ENCODE results near the gene C16orf89. TPM values are rescaled to one million over a fixed set of nuclear protein-coding genes. Genes with fewer than 3 reads are reported as not detected.
"Not testable (repeated sequence)": the region's sequence is repeated elsewhere in the genome, so short reads cannot be mapped to it uniquely, and the experiment has no call there.

C16orf89 gene
- total and polyA plus RNA-seq, 2 donors (not counting 1 experiment from before 2014, with no cell fraction given) = not detected

DNA sequence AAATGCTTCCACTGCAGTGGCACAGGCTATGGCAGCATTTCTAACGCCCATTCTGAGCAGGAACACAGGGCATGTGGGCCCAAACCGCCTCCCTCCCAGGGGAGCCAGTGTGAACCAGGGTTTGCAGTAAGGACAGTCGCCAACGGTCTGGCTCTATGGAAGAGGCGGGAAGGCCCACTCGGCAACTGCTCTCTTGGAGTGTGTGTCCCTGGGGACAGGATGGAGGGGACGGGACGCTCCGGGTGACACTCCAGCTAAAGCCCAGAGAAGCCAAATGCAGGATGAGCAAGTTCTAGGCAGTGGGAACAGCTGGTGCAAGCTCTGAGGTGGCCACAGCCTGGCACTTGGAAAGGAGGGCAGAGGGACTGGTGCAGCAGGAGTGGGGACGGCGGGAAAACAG lies 28.0 kb upstream of the C16orf89 start:
- WGBS (ENCODE audit: insufficient coverage) = 91% methylated on average over 9 of the region's 11 CpGs
- intact Hi-C loops (cut with micrococcal nuclease); H2AFZ ChIP-seq (ENCODE audit: insufficient read depth, low read depth, low read length, poor library complexity, severe bottlenecking); ATAC-seq (ENCODE audit: low read depth); H3K79me2 ChIP-seq (ENCODE audit: control insufficient read depth, insufficient read depth, low read length); H3K27me3 Mint-ChIP-seq; H3K9ac ChIP-seq (ENCODE audit: low read length); H3K27me3 ChIP-seq (replicated peaks in 1 of 4; ENCODE audit: control extremely low read depth in 1 of 4, control insufficient read depth in 3 of 4, insufficient read depth in 4 of 4, low read length in 3 of 4); H3K4me2 ChIP-seq (replicated peaks; ENCODE audit: low read depth, low read length, poor library complexity, severe bottlenecking); H3K9me3 Mint-ChIP-seq (ENCODE audit: insufficient read depth); H3K27ac ChIP-seq (ENCODE audit: low read length in 2 of 2); H4K20me1 ChIP-seq (ENCODE audit: control insufficient read depth, insufficient read depth, low read length, poor library complexity, severe bottlenecking); H3K4me1 ChIP-seq (ENCODE audit: control insufficient read depth in 2 of 2, insufficient read depth in 2 of 2, low read length in 2 of 2); H3K36me3 ChIP-seq (replicated peaks in 1 of 2; ENCODE audit: control extremely low read depth in 1 of 2, control insufficient read depth in 1 of 2, extremely low read depth in 1 of 2, insufficient read depth in 2 of 2, low read length in 1 of 2); POLR2A ChIA-PET; H3K9me3 ChIP-seq (ENCODE audit: control extremely low read depth in 1 of 3, control insufficient read depth in 2 of 3, insufficient read depth in 1 of 3, low read length in 2 of 3); DNase-seq; H3K4me3 Mint-ChIP-seq; H3K27ac Mint-ChIP-seq; H3K4me3 ChIP-seq (ENCODE audit: control extremely low read depth in 1 of 5, extremely low read depth in 1 of 5, insufficient read depth in 1 of 5, low read depth in 2 of 5, low read length in 4 of 5): not testable (repeated sequence)
- peaks cover 15% of the 10 kb centered on the region for H3K4me1 Mint-ChIP-seq
- CTCF ChIA-PET = interaction anchor here (1.4 to 2.5 kb wide), 2 partner anchors 18 to 37 kb away, joined by 4 to 10 read pairs; no protein-coding TSS in a partner anchor

DNA sequence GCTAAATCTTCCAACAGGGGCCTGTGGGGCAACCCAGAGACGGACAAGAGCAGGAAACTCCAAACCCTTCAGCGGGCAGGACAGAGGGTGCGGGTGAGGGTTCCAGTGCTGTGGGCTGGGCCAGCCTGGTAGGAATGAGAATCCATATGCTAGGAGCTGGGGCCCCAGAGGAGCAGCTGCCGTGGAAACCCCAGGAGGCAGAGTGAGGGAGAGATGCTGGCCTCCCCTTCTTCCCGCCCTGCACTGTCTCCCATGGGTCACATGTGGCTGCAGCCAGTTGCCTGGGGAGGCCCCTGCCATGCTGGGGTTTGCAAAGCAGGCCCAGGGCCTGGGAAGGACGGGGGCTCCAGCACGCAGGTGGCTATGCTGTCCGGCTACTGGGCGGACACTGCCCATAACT lies 27.3 kb upstream of the C16orf89 start:
- H3K9me3 ChIP-seq (ENCODE audit: control extremely low read depth in 1 of 3, control insufficient read depth in 2 of 3, insufficient read depth in 1 of 3, low read length in 2 of 3); H3K9ac ChIP-seq (ENCODE audit: low read length); DNase-seq; intact Hi-C loops (cut with micrococcal nuclease); H3K27ac ChIP-seq (ENCODE audit: low read length in 2 of 2); H3K9me3 Mint-ChIP-seq (ENCODE audit: insufficient read depth); H3K79me2 ChIP-seq (ENCODE audit: control insufficient read depth, insufficient read depth, low read length); H3K27ac Mint-ChIP-seq; H3K36me3 ChIP-seq (replicated peaks in 1 of 2; ENCODE audit: control extremely low read depth in 1 of 2, control insufficient read depth in 1 of 2, extremely low read depth in 1 of 2, insufficient read depth in 2 of 2, low read length in 1 of 2); H3K4me3 Mint-ChIP-seq; H3K27me3 Mint-ChIP-seq; H2AFZ ChIP-seq (ENCODE audit: insufficient read depth, low read depth, low read length, poor library complexity, severe bottlenecking); H3K4me3 ChIP-seq (ENCODE audit: control extremely low read depth in 1 of 5, extremely low read depth in 1 of 5, insufficient read depth in 1 of 5, low read depth in 2 of 5, low read length in 4 of 5); POLR2A ChIA-PET; ATAC-seq (ENCODE audit: low read depth); H4K20me1 ChIP-seq (ENCODE audit: control insufficient read depth, insufficient read depth, low read length, poor library complexity, severe bottlenecking); H3K27me3 ChIP-seq (replicated peaks in 1 of 4; ENCODE audit: control extremely low read depth in 1 of 4, control insufficient read depth in 3 of 4, insufficient read depth in 4 of 4, low read length in 3 of 4); H3K4me2 ChIP-seq (replicated peaks; ENCODE audit: low read depth, low read length, poor library complexity, severe bottlenecking); H3K4me1 ChIP-seq (ENCODE audit: control insufficient read depth in 2 of 2, insufficient read depth in 2 of 2, low read length in 2 of 2): not testable (repeated sequence)
- WGBS (ENCODE audit: insufficient coverage) = 100% methylated on average over 3 of the region's 9 CpGs
- peaks cover 14% of the 10 kb centered on the region for H3K4me1 Mint-ChIP-seq
- CTCF ChIA-PET = interaction anchor here (1.0 to 2.5 kb wide), 6 partner anchors 9 to 477 kb away, joined by 3 to 10 read pairs (median 4); no protein-coding TSS in a partner anchor

DNA sequence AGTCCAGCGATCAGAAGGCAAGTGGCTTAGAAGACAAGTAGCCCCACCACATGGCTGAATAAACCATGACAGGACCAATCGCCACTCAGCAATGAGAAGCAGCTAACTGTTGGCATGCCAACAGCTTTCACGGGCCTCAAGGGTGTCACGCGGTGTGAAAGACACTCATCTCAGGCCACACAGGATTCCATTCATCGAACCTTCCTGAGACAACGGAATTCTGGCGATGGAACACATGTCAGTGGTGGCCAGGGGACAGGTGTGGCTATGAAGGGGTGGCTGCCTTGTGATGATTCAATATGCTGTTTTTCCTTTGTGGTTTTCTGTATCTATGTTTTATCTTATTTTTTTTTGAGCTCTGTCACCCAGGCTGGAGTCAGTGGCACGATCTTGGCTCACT lies 24.8 kb upstream of the C16orf89 start:
- H3K9me3 Mint-ChIP-seq (ENCODE audit: insufficient read depth); ATAC-seq (ENCODE audit: low read depth); H4K20me1 ChIP-seq (ENCODE audit: control insufficient read depth, insufficient read depth, low read length, poor library complexity, severe bottlenecking); H3K4me3 Mint-ChIP-seq; H3K27me3 Mint-ChIP-seq; H3K27ac ChIP-seq (ENCODE audit: low read length in 2 of 2); H3K9me3 ChIP-seq (ENCODE audit: control extremely low read depth in 1 of 3, control insufficient read depth in 2 of 3, insufficient read depth in 1 of 3, low read length in 2 of 3); H3K27me3 ChIP-seq (replicated peaks in 1 of 4; ENCODE audit: control extremely low read depth in 1 of 4, control insufficient read depth in 3 of 4, insufficient read depth in 4 of 4, low read length in 3 of 4); H3K27ac Mint-ChIP-seq; H3K4me1 ChIP-seq (ENCODE audit: control insufficient read depth in 2 of 2, insufficient read depth in 2 of 2, low read length in 2 of 2); POLR2A ChIA-PET; H3K4me2 ChIP-seq (replicated peaks; ENCODE audit: low read depth, low read length, poor library complexity, severe bottlenecking); H3K36me3 ChIP-seq (replicated peaks in 1 of 2; ENCODE audit: control extremely low read depth in 1 of 2, control insufficient read depth in 1 of 2, extremely low read depth in 1 of 2, insufficient read depth in 2 of 2, low read length in 1 of 2); H3K9ac ChIP-seq (ENCODE audit: low read length); H2AFZ ChIP-seq (ENCODE audit: insufficient read depth, low read depth, low read length, poor library complexity, severe bottlenecking); DNase-seq; intact Hi-C loops (cut with micrococcal nuclease); H3K4me1 Mint-ChIP-seq; H3K4me3 ChIP-seq (ENCODE audit: control extremely low read depth in 1 of 5, extremely low read depth in 1 of 5, insufficient read depth in 1 of 5, low read depth in 2 of 5, low read length in 4 of 5); H3K79me2 ChIP-seq (ENCODE audit: control insufficient read depth, insufficient read depth, low read length): not testable (repeated sequence)
- 99% methylated on average over 7 of the region's 9 CpGs for WGBS (ENCODE audit: insufficient coverage)
- CTCF ChIA-PET = interaction anchor here (2.1 kb wide), 1 partner anchor 9 kb away, joined by 9 read pairs; no protein-coding TSS in a partner anchor

DNA sequence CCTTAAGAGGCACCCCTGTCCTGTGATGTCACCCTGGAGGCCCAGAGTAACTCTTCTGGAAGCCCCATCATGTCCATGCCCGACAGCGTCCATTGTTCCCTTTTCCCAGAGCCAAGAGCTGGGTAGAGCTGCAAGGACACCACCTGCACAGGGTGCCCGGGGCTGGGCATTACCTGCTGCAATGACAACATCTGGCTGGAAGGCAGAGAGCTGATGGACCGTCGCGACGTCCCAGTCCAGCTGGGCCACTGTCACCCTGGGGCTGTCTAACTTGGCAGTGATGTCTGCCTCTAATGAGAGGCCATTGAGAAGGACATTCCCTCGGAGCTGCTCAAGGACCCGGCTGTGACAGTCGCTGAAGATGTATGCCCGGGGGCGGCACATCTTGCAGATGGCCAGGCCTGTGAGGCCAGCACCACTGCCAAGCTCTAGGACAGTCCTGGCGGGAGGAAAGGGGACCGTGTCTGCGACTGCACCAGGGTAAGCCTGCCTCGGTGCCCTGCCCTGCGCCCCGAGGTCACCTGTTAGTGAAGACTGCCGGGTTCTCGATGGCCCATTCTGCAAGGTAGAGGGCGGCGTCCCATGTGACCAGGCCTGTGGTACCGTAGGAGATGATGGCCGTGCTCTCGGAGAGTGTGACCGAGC lies 24.3 kb upstream of the C16orf89 start:
- H3K27me3 Mint-ChIP-seq; intact Hi-C loops (cut with micrococcal nuclease); H3K27ac ChIP-seq (ENCODE audit: low read length in 2 of 2); H3K79me2 ChIP-seq (ENCODE audit: control insufficient read depth, insufficient read depth, low read length); ATAC-seq (ENCODE audit: low read depth); H3K4me3 ChIP-seq (ENCODE audit: control extremely low read depth in 1 of 5, extremely low read depth in 1 of 5, insufficient read depth in 1 of 5, low read depth in 2 of 5, low read length in 4 of 5); H3K9me3 Mint-ChIP-seq (ENCODE audit: insufficient read depth); H3K4me1 Mint-ChIP-seq; H3K4me3 Mint-ChIP-seq; H3K9ac ChIP-seq (ENCODE audit: low read length); H3K27ac Mint-ChIP-seq; H3K4me2 ChIP-seq (replicated peaks; ENCODE audit: low read depth, low read length, poor library complexity, severe bottlenecking); POLR2A ChIA-PET; H4K20me1 ChIP-seq (ENCODE audit: control insufficient read depth, insufficient read depth, low read length, poor library complexity, severe bottlenecking); H2AFZ ChIP-seq (ENCODE audit: insufficient read depth, low read depth, low read length, poor library complexity, severe bottlenecking); H3K9me3 ChIP-seq (ENCODE audit: control extremely low read depth in 1 of 3, control insufficient read depth in 2 of 3, insufficient read depth in 1 of 3, low read length in 2 of 3); H3K36me3 ChIP-seq (replicated peaks in 1 of 2; ENCODE audit: control extremely low read depth in 1 of 2, control insufficient read depth in 1 of 2, extremely low read depth in 1 of 2, insufficient read depth in 2 of 2, low read length in 1 of 2); H3K4me1 ChIP-seq (ENCODE audit: control insufficient read depth in 2 of 2, insufficient read depth in 2 of 2, low read length in 2 of 2); H3K27me3 ChIP-seq (replicated peaks in 1 of 4; ENCODE audit: control extremely low read depth in 1 of 4, control insufficient read depth in 3 of 4, insufficient read depth in 4 of 4, low read length in 3 of 4); DNase-seq: not testable (repeated sequence)
- WGBS (ENCODE audit: insufficient coverage) = 95% methylated on average over 26 of the region's 26 CpGs
- CTCF ChIA-PET = interaction anchor here (2.1 kb wide), 1 partner anchor 8 kb away, joined by 9 read pairs; no protein-coding TSS in a partner anchor

Data from B cell (primary cell).